A673 (cell line): ENCODE measurements around the gene COL8A1. TPM values are rescaled to one million over a fixed set of nuclear protein-coding genes. Genes with fewer than 3 reads are reported as not detected.
A peak's percentile ranks its signal among the peaks of the same experiment; 100 is the strongest.

Experiments
- BruUV-seq: library from RNA; stranded (reverse); fragments of 400-500 nt; replicated peaks from 2 replicates; lab custom pipeline; 2021; lab: Mats Ljungman, UMichigan
- CTCF ChIA-PET: fragments of 300-600 bp; sonication (Branson Sonifier 250); formaldehyde crosslinking; loops from one replicate; lab custom pipeline; 2022; ENCODE audit warnings: antibody characterized with exemption; lab: Charles Lee
- POLR2A ChIA-PET: fragments of 300-600 bp; sonication (Branson Sonifier 250); formaldehyde crosslinking; loops from one replicate; lab custom pipeline; 2022; ENCODE audit warnings: antibody characterized with exemption; ENCODE audit not compliant: low non-redundant PET; lab: Charles Lee
- DNase-seq: peaks from one replicate; pipeline ENCODE4 v3.0.0-alpha.2; 2015; ENCODE audit warnings: low spot score
- H3K27ac ChIP-seq: fragments of 200-600 bp; sonication (generic); 2 replicates; pipeline ENCODE4 v1.5.1; 2016; ENCODE audit warnings: mixed run types, low read depth, mild to moderate bottlenecking, mixed read lengths, antibody characterized with exemption, low read length; ENCODE audit not compliant: poor library complexity, severe bottlenecking
- H3K27me3 ChIP-seq: fragments of 200-600 bp; sonication (generic); replicated peaks from 2 replicates; pipeline ENCODE4 v1.6.1; 2017; ENCODE audit warnings: mixed run types, low read depth, mild to moderate bottlenecking, mixed read lengths, antibody characterized with exemption, low read length; ENCODE audit not compliant: insufficient read depth, poor library complexity
- H3K36me3 ChIP-seq: fragments of 200-600 bp; sonication (generic); 2 replicates; pipeline ENCODE4 v1.6.1; 2016; ENCODE audit warnings: mixed run types, mild to moderate bottlenecking, mixed read lengths, antibody characterized with exemption, low read length; ENCODE audit not compliant: insufficient read depth, poor library complexity, severe bottlenecking
- H3K4me1 ChIP-seq: fragments of 200-600 bp; sonication (generic); 2 replicates; pipeline ENCODE4 v1.6.1; 2017; ENCODE audit warnings: mixed run types, mild to moderate bottlenecking, mixed read lengths, antibody characterized with exemption, low read length; ENCODE audit not compliant: insufficient read depth, poor library complexity, severe bottlenecking
- H3K4me3 ChIP-seq: fragments of 200-600 bp; sonication (generic); 2 replicates; pipeline ENCODE4 v1.5.1; 2016; ENCODE audit warnings: low read depth, mixed run types, mild to moderate bottlenecking, mixed read lengths, low read length; ENCODE audit not compliant: poor library complexity, severe bottlenecking
- H3K9me3 ChIP-seq: fragments of 200-600 bp; sonication (generic); 2 replicates; pipeline ENCODE4 v1.6.1; 2016; ENCODE audit warnings: mixed run types, low read depth, mild to moderate bottlenecking, mixed read lengths, antibody characterized with exemption, low read length; ENCODE audit not compliant: poor library complexity, severe bottlenecking
- EZH2 ChIP-seq: fragments of 200-600 bp; sonication (generic); IDR thresholded peaks from 2 replicates; pipeline ENCODE4 v1.6.1; 2017; ENCODE audit warnings: borderline replicate concordance, low read depth, mild to moderate bottlenecking, mixed read lengths, antibody characterized with exemption, low read length; ENCODE audit not compliant: poor library complexity, severe bottlenecking
- intact Hi-C: fragments of 100-400 bp; cut with micrococcal nuclease; formaldehyde crosslinking; loops from one replicate; pipeline ENCODE4 v1.10.0; 2022; ENCODE audit not compliant: unreplicated experiment
- total RNA-seq: library from RNA; stranded (reverse); gene quantifications from 2 replicates; pipeline ENCODE4 v1.2.3, GENCODE V29; 2021
- TF ChIP-seq, protein P1 (sequence below): fragments of 300-800, 200-600 bp; sonication (generic); conservative IDR thresholded peaks from 2 replicates; pipeline ENCODE4 v1.5.1; 2017; ENCODE audit warnings: low read depth, mild to moderate bottlenecking, antibody characterized with exemption, low read length, moderate library complexity, mixed read lengths

COL8A1 gene
- total RNA-seq, 1 experiment from 2014 or later: 2.5 TPM

GRCh38 chr3:99698932-99699331 is 60.5 kb downstream of the COL8A1 start:
- Histone ChIP-seq H3K27me3 (no peaks in the 10 kb centered on the region), H3K27ac (no peak overlapping the region), H3K9me3 (no peaks in the 10 kb centered on the region), H3K36me3 (no peaks in the 10 kb centered on the region), H3K4me3 (no peak overlapping the region), H3K4me1 (peaks cover 5% of the 10 kb centered on the region)
- no TSS peak for BruUV-seq
- TF ChIP-seq, protein P1, sequence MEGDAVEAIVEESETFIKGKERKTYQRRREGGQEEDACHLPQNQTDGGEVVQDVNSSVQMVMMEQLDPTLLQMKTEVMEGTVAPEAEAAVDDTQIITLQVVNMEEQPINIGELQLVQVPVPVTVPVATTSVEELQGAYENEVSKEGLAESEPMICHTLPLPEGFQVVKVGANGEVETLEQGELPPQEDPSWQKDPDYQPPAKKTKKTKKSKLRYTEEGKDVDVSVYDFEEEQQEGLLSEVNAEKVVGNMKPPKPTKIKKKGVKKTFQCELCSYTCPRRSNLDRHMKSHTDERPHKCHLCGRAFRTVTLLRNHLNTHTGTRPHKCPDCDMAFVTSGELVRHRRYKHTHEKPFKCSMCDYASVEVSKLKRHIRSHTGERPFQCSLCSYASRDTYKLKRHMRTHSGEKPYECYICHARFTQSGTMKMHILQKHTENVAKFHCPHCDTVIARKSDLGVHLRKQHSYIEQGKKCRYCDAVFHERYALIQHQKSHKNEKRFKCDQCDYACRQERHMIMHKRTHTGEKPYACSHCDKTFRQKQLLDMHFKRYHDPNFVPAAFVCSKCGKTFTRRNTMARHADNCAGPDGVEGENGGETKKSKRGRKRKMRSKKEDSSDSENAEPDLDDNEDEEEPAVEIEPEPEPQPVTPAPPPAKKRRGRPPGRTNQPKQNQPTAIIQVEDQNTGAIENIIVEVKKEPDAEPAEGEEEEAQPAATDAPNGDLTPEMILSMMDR: no peak
- no peak for TF ChIP-seq EZH2
- intact Hi-C loops: no loop called here
- ChIA-PET POLR2A (no interaction called here), CTCF (no interaction called here)
- no peak for DNase-seq

DNA sequence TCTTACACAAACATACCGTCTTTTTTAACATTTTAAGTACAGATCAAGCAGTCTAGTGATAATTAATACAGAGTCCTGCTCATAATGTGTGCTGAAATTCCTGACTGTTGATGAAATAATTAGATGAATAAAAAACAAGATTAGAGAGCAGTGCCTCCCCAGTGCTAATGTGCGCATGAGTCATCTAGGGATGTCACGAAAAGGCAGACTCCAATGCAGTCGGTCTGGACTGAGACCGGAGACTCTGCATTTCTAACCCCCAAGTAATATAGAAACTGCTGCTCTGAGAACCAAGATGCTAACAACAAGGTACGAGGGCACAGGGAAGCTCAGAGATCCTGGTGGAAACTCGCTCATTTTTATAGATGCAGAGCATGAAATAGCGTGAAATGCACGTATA is 61.4 kb downstream of the COL8A1 start:
- Histone ChIP-seq H3K9me3 (no peaks in the 10 kb centered on the region), H3K4me3 (no peak overlapping the region), H3K27me3 (no peaks in the 10 kb centered on the region), H3K27ac (no peak overlapping the region), H3K4me1 (peaks cover 5% of the 10 kb centered on the region), H3K36me3 (no peaks in the 10 kb centered on the region)
- intact Hi-C loops: loop anchor here (10.0 kb wide), 1 partner anchor 555 kb away; no protein-coding TSS in a partner anchor
- DNase-seq: peak; percentile 64
- ChIA-PET CTCF (interaction anchor here (0.6 kb wide), 1 partner anchor 864 kb away, joined by 6 read pairs; no protein-coding TSS in a partner anchor), POLR2A (no interaction called here)
- BruUV-seq: no TSS peak
- TF ChIP-seq EZH2: no peak
- TF ChIP-seq, protein P1: no peak

DNA sequence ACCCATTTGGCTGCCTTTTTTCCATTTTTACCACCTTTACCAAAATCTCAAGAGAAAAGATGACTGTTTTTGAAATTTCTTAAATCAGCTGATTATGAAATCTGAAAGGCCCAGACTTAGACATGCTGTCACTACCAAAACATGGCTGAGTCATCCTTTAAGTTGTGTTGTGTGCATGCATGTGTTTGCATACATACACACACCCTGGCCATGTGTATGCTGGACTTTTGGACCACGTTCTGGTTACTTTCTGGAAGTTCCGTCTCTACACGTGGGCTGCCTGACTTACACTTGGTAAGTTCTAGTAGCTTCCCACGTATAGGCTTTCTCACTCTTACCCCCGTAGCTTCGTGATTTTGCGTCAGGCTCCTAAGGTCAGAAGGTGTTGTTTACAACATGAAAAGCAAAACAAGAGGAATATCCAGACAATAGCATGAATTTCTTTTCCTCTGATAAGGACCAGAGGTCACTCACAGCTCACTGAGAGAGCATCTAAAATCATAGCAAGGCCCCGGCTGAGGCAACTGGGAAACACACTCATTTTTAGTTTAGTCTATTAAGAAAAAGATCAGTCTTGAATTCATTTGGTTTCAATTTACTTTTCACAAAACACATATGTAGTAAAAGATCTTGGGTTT is 62.4 kb downstream of the COL8A1 start:
- no peak overlapping the region for H3K27ac ChIP-seq
- CTCF ChIA-PET: no interaction called here
- no peaks in the 10 kb centered on the region for H3K36me3 ChIP-seq
- DNase-seq: no peak
- H3K9me3 ChIP-seq: no peaks in the 10 kb centered on the region
- TF ChIP-seq EZH2: no peak
- TF ChIP-seq, protein P1: no peak
- no TSS peak for BruUV-seq
- H3K4me3 ChIP-seq: no peak overlapping the region
- peaks cover 5% of the 10 kb centered on the region for H3K4me1 ChIP-seq
- POLR2A ChIA-PET: no interaction called here
- intact Hi-C loops: loop anchor here (10.0 kb wide), 1 partner anchor 554 kb away; no protein-coding TSS in a partner anchor
- no peaks in the 10 kb centered on the region for H3K27me3 ChIP-seq
